ENCODE data around the gene CES4A.

- TF ChIP-seq CTCF (IDR thresholded peaks at IDR 0.05) (no peak), POLR2A (IDR thresholded peaks at IDR 0.05) (no peak)
Measured at GRCh38 chr16:67013233-67013822, 24.9 kb downstream of the CES4A start.

Data from tibial nerve (tissue), 3 donors.